ENCODE results near the gene RFLNA. TPM values are rescaled to one million over a fixed set of nuclear protein-coding genes. Genes with fewer than 3 reads are reported as not detected.

RFLNA gene
- total and polyA plus RNA-seq, 5 donors from 2014 or later, result not detected

DNA sequence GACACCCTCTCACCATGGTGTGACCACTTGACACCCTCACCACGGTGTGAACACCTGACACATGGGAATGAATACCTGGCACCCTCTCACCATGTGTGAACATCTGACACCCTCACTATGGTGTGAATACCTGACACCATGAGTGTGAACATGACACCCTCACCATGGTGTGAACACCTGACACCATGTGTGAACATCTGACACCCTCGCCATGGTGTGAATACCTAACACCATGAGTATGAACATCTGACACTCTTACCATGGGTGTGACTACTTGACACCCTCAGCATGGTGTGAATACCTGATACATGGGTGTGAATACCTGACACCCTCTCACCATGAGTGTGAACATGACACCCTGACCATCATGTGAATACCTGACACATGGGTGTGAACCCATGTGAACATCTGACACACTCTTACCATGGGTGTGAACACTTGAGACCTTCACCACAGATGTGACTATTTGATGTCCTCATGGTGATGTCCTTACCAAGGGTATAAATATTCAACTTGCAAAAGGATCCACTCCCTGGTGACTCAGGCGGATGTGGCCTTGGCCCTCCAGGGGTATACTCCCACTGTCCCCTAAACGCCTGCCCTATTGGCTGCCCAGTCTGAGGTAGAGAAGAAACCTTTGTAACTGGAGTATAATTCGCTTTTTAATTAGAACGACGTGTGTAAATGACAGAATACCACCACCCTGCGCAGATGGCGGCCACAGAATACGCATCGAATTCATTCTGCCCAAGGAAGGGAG is 29.1 kb downstream of the RFLNA start:
- peak overlapping the region in 1 of 3 donors; percentile 79 for H3K27ac Mint-ChIP-seq
- H3K36me3 ChIP-seq (ENCODE audit: control insufficient read depth, insufficient read depth, low read length), result peaks cover 30% of the 10 kb centered on the region

DNA sequence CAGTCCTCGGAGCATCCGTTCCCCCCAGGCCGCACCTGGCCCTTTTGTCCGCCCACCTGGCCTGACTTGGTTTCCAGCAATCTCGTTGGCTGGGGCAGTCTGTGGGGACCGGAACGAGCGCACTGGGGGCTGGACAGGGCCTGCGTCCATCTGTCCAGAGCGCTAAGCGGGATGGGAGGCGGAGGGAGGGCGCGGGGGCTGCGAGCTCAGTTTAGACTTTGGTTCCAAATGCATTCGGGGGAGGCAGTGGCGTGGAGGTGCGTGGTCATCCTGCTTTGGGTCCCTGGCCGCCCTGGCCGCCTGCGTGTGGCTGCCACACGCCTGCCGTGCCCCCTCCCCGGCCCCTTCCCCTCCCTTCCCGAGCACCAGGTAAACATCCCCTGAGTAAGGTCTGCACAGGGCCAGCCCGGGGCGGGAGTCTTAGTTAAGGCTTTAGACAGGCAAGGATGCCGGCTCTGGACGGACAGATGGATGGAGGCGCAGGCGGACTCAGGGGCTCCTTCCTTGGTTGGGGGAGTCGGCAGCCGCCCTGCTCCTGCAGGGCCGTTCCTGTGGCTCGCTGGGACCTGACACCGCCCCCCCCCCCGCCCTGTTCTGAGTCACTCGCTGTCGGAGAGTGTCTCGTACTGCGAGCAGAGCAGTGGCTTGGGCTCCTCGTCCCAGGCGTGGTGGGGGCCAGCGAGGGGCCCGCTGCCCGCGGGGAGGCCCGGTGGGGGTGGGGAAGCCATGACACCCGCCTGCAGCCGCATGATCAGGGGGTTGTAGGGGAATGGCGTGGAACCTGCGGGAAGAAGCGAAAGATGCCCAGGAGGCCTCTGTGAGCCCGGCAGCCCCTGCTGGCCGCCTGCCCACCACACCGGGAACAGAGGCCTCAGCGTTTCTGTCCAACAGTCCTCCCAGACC is 30.2 kb downstream of the RFLNA start:
- Mint-ChIP-seq H3K4me3 (no peak overlapping the region), H3K4me1 (no peaks in the 10 kb centered on the region), H3K9me3 (peaks cover 0 to 19% (median 3%) of the 10 kb centered on the region in 7 donors), H3K36me3 (peaks cover 22% of the 10 kb centered on the region), H3K27ac (no peak overlapping the region), H3K27me3 (no peaks in the 10 kb centered on the region)
- Histone ChIP-seq H3K9me3 (ENCODE audit: control insufficient read depth in 2 of 2, low read length in 2 of 2) (peaks cover 10 to 18% of the 10 kb centered on the region in 2 experiments), H3K27ac (ENCODE audit: insufficient read depth, low read length, poor library complexity, severe bottlenecking) (no peak overlapping the region), H3K36me3 (ENCODE audit: control insufficient read depth, insufficient read depth, low read length) (peaks cover 37% of the 10 kb centered on the region), H3K4me3 (ENCODE audit: low read depth, low read length) (no peak overlapping the region), H3K4me1 (ENCODE audit: control insufficient read depth, insufficient read depth, low read length, poor library complexity, severe bottlenecking) (no peaks in the 10 kb centered on the region), H3K27me3 (ENCODE audit: control insufficient read depth, insufficient read depth, low read length) (no peaks in the 10 kb centered on the region)
- ATAC-seq (ENCODE audit: low read depth in 2 of 2) (no peak), DNase-seq (no peak)

More for the DNA sequence above, 29.1 kb downstream of the RFLNA start:
- peaks cover 19% of the 10 kb centered on the region for H3K36me3 Mint-ChIP-seq
- Histone ChIP-seq H3K27ac (ENCODE audit: insufficient read depth, low read length, poor library complexity, severe bottlenecking) (no peak overlapping the region), H3K9me3 (ENCODE audit: control insufficient read depth in 2 of 2, low read length in 2 of 2) (peaks cover 10 to 18% of the 10 kb centered on the region in 2 experiments), H3K27me3 (ENCODE audit: control insufficient read depth, insufficient read depth, low read length) (no peaks in the 10 kb centered on the region), H3K4me3 (ENCODE audit: low read depth, low read length) (no peak overlapping the region), H3K4me1 (ENCODE audit: control insufficient read depth, insufficient read depth, low read length, poor library complexity, severe bottlenecking) (no peaks in the 10 kb centered on the region)
- no peaks in the 10 kb centered on the region for H3K4me1 Mint-ChIP-seq
- H3K9me3 Mint-ChIP-seq, result peaks cover 0 to 19% (median 3%) of the 10 kb centered on the region in 7 donors
- ATAC-seq (ENCODE audit: low read depth in 2 of 2) (no peak), DNase-seq (no peak)
- H3K27me3 Mint-ChIP-seq, result no peaks in the 10 kb centered on the region
- H3K4me3 Mint-ChIP-seq, result no peak overlapping the region

DNA sequence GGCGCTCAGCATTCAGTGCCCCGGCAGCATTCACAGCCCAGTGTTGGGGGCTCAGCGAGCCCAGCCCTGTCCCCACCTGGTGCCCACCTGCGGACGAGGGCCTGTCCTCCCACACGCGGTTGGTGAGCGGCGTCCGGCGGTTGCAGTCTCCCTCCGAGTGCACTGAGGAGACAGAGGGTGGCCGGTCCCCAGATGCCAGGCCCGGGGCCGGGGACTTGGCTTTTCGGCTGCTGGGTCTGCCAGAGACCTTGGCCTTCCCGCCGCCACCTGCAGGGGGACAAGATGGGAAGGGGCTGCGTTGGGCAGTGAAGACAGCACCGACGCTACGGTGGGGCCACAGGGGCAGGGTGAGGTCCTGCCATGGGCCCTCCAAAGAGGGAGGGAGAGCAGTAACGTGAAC is 31.2 kb downstream of the RFLNA start:
- Histone ChIP-seq H3K27me3 (ENCODE audit: control insufficient read depth, insufficient read depth, low read length) (no peaks in the 10 kb centered on the region), H3K36me3 (ENCODE audit: control insufficient read depth, insufficient read depth, low read length) (peaks cover 41% of the 10 kb centered on the region), H3K27ac (ENCODE audit: insufficient read depth, low read length, poor library complexity, severe bottlenecking) (no peak overlapping the region), H3K4me3 (ENCODE audit: low read depth, low read length) (no peak overlapping the region), H3K9me3 (ENCODE audit: control insufficient read depth in 2 of 2, low read length in 2 of 2) (peaks cover 10 to 18% of the 10 kb centered on the region in 2 experiments), H3K4me1 (ENCODE audit: control insufficient read depth, insufficient read depth, low read length, poor library complexity, severe bottlenecking) (no peaks in the 10 kb centered on the region)
- peak overlapping the region in 1 of 3 donors; percentile 70 for H3K27ac Mint-ChIP-seq
- peaks cover 0 to 19% (median 3%) of the 10 kb centered on the region in 7 donors for H3K9me3 Mint-ChIP-seq
- H3K36me3 Mint-ChIP-seq, result peaks cover 26% of the 10 kb centered on the region
- peak overlapping the region in 1 of 4 donors; percentile 70 for H3K4me3 Mint-ChIP-seq
- no peak for ATAC-seq (ENCODE audit: low read depth in 2 of 2)
- DNase-seq, result no peak
- H3K27me3 Mint-ChIP-seq, result no peaks in the 10 kb centered on the region
- no peaks in the 10 kb centered on the region for H3K4me1 Mint-ChIP-seq

DNA sequence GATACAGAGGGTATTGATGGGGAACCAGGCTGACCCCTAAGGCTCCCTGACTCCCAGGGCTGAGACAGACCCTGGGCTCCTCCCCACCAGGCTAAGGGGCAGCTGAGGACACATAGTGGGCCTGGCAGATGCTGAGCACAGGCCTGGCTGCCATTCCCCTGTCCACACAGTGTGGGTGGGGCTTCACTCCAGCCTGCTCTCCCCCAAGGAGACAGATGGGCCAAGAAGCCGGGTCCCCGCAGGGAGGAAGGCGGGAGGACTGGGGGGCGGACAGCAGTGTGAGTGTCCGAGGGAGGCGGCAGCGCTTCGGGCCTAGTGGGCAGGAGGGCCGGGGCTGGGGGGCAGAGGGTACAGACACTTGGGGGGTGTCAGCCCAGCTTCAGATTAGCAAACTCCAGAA is 32.0 kb downstream of the RFLNA start:
- Histone ChIP-seq H3K4me3 (ENCODE audit: low read depth, low read length) (no peak overlapping the region), H3K9me3 (ENCODE audit: control insufficient read depth in 2 of 2, low read length in 2 of 2) (peaks cover 10 to 18% of the 10 kb centered on the region in 2 experiments), H3K4me1 (ENCODE audit: control insufficient read depth, insufficient read depth, low read length, poor library complexity, severe bottlenecking) (no peaks in the 10 kb centered on the region), H3K36me3 (ENCODE audit: control insufficient read depth, insufficient read depth, low read length) (peaks cover 43% of the 10 kb centered on the region), H3K27me3 (ENCODE audit: control insufficient read depth, insufficient read depth, low read length) (no peaks in the 10 kb centered on the region), H3K27ac (ENCODE audit: insufficient read depth, low read length, poor library complexity, severe bottlenecking) (no peak overlapping the region)
- ATAC-seq (ENCODE audit: low read depth in 2 of 2) (no peak), DNase-seq (no peak)
- Mint-ChIP-seq H3K4me1 (no peaks in the 10 kb centered on the region), H3K4me3 (no peak overlapping the region), H3K27ac (no peak overlapping the region), H3K9me3 (peaks cover 0 to 19% (median 3%) of the 10 kb centered on the region in 7 donors), H3K36me3 (peaks cover 26% of the 10 kb centered on the region), H3K27me3 (no peaks in the 10 kb centered on the region)

DNA sequence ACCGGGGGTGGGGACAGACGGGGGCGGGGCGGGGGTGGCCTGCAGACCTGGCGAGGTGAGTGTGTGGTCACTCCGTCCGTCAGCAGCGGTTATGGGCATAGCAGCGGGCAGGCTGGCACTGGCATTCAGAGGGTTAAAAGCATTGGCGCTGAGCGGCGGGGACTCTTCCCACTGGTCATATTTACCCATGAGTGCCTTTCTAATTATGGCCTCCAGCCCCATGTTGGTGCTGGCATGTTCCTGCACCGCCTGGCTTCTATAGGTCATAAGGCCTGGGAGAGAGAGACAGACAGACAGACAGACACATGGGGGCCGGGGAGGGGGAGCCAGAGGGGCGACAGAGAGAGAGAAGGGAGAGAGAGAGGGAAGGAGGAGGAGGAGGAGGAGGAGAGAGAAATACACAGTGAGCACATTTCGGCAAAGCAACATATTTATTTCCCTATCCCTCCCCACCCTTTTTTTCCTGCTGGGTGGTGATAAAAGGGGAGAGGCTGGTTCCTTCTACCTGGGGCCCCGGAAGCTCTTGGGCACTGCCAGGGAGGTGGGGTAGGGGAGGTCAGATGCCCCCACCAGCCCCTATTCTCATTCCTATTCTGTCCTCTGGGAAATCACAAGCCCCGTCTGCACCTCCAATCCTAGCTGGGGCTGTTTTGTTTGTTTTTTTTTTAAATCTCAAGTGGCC is 32.6 kb downstream of the RFLNA start:
- no peaks in the 10 kb centered on the region for H3K4me1 ChIP-seq (ENCODE audit: control insufficient read depth, insufficient read depth, low read length, poor library complexity, severe bottlenecking)
- H3K27ac Mint-ChIP-seq, result no peak overlapping the region
- H3K9me3 Mint-ChIP-seq, result peaks cover 0 to 18% (median 3%) of the 10 kb centered on the region in 7 donors
- H3K4me3 Mint-ChIP-seq, result no peak overlapping the region
- H3K36me3 Mint-ChIP-seq, result peaks cover 26% of the 10 kb centered on the region
- no peaks in the 10 kb centered on the region for H3K4me1 Mint-ChIP-seq
- H3K27me3 Mint-ChIP-seq, result no peaks in the 10 kb centered on the region
- H3K36me3 ChIP-seq (ENCODE audit: control insufficient read depth, insufficient read depth, low read length), result peaks cover 49% of the 10 kb centered on the region
- H3K4me3 ChIP-seq (ENCODE audit: low read depth, low read length), result no peak overlapping the region
- no peak overlapping the region for H3K27ac ChIP-seq (ENCODE audit: insufficient read depth, low read length, poor library complexity, severe bottlenecking)
- DNase-seq, result no peak
- no peak for ATAC-seq (ENCODE audit: low read depth in 2 of 2)
- H3K27me3 ChIP-seq (ENCODE audit: control insufficient read depth, insufficient read depth, low read length), result no peaks in the 10 kb centered on the region
- H3K9me3 ChIP-seq (ENCODE audit: control insufficient read depth in 2 of 2, low read length in 2 of 2), result peaks cover 10 to 18% of the 10 kb centered on the region in 2 experiments

DNA sequence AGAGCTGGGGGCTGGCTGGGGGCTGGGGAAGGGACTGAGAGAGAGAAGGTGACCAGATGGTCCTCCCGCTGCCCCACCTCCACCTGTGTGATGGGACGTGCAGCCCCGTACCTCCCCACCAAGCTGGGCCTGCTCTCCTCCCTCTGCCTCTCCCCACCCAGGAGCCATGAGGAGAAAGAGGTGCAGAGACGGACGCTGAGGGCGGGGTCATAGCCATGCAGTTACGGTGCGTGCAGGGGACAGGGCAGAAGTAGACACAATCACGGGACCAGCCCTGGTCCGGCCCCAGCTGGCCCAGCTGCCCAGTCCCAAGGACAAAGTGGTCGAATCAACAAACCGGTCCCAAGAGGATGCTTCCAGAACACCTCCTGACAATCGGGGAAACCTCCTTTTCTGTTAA is 33.2 kb downstream of the RFLNA start:
- no peak overlapping the region for H3K4me3 ChIP-seq (ENCODE audit: low read depth, low read length)
- H3K36me3 ChIP-seq (ENCODE audit: control insufficient read depth, insufficient read depth, low read length), result peaks cover 55% of the 10 kb centered on the region
- Mint-ChIP-seq H3K27me3 (no peaks in the 10 kb centered on the region), H3K27ac (no peak overlapping the region), H3K4me1 (no peaks in the 10 kb centered on the region), H3K36me3 (peaks cover 26% of the 10 kb centered on the region), H3K9me3 (peaks cover 0 to 18% (median 3%) of the 10 kb centered on the region in 7 donors), H3K4me3 (no peak overlapping the region)
- H3K9me3 ChIP-seq (ENCODE audit: control insufficient read depth in 2 of 2, low read length in 2 of 2), result peaks cover 10 to 18% of the 10 kb centered on the region in 2 experiments
- no peaks in the 10 kb centered on the region for H3K4me1 ChIP-seq (ENCODE audit: control insufficient read depth, insufficient read depth, low read length, poor library complexity, severe bottlenecking)
- DNase-seq, result no peak
- no peak for ATAC-seq (ENCODE audit: low read depth in 2 of 2)
- H3K27ac ChIP-seq (ENCODE audit: insufficient read depth, low read length, poor library complexity, severe bottlenecking), result no peak overlapping the region
- no peaks in the 10 kb centered on the region for H3K27me3 ChIP-seq (ENCODE audit: control insufficient read depth, insufficient read depth, low read length)

- Mint-ChIP-seq H3K4me1 (no peaks in the 10 kb centered on the region), H3K9me3 (peaks cover 0 to 15% (median 3%) of the 10 kb centered on the region in 7 donors), H3K4me3 (no peak overlapping the region), H3K27ac (no peak overlapping the region), H3K27me3 (no peaks in the 10 kb centered on the region), H3K36me3 (peaks cover 24% of the 10 kb centered on the region)
- DNase-seq, result no peak
- Histone ChIP-seq H3K27me3 (ENCODE audit: control insufficient read depth, insufficient read depth, low read length) (no peaks in the 10 kb centered on the region), H3K36me3 (ENCODE audit: control insufficient read depth, insufficient read depth, low read length) (peaks cover 53% of the 10 kb centered on the region), H3K4me1 (ENCODE audit: control insufficient read depth, insufficient read depth, low read length, poor library complexity, severe bottlenecking) (no peaks in the 10 kb centered on the region), H3K9me3 (ENCODE audit: control insufficient read depth in 2 of 2, low read length in 2 of 2) (peaks cover 8 to 14% of the 10 kb centered on the region in 2 experiments), H3K4me3 (ENCODE audit: low read depth, low read length) (no peak overlapping the region), H3K27ac (ENCODE audit: insufficient read depth, low read length, poor library complexity, severe bottlenecking) (no peak overlapping the region)
- ATAC-seq (ENCODE audit: low read depth in 2 of 2), result no peak
Measured at GRCh38 chr12:124328636-124329035, 33.7 kb downstream of the RFLNA start.
